HG03039 (cell line): Measurements from ENCODE around the gene SV2B.
"Not testable (repeated sequence)": the region's sequence is repeated elsewhere in the genome, so short reads cannot be mapped to it uniquely, and the experiment has no call there.

Experiments used
- ATAC-seq: cut with Tn5 transposase; IDR thresholded peaks from one replicate; pipeline ENCODE4 v1.9.1; 2021; ENCODE audit warnings: mild to moderate bottlenecking, moderate library complexity; ENCODE audit not compliant: unreplicated experiment

SV2B gene, protein sequence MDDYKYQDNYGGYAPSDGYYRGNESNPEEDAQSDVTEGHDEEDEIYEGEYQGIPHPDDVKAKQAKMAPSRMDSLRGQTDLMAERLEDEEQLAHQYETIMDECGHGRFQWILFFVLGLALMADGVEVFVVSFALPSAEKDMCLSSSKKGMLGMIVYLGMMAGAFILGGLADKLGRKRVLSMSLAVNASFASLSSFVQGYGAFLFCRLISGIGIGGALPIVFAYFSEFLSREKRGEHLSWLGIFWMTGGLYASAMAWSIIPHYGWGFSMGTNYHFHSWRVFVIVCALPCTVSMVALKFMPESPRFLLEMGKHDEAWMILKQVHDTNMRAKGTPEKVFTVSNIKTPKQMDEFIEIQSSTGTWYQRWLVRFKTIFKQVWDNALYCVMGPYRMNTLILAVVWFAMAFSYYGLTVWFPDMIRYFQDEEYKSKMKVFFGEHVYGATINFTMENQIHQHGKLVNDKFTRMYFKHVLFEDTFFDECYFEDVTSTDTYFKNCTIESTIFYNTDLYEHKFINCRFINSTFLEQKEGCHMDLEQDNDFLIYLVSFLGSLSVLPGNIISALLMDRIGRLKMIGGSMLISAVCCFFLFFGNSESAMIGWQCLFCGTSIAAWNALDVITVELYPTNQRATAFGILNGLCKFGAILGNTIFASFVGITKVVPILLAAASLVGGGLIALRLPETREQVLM

GRCh38 chr15:91099995-91100813 lies at the start of gene SV2B:
TSS of gene SV2B (plus strand) at chr15:91100257. CDS start at chr15:91226264, 126,007 bp downstream.
- ATAC-seq = peak; percentile 56

DNA sequence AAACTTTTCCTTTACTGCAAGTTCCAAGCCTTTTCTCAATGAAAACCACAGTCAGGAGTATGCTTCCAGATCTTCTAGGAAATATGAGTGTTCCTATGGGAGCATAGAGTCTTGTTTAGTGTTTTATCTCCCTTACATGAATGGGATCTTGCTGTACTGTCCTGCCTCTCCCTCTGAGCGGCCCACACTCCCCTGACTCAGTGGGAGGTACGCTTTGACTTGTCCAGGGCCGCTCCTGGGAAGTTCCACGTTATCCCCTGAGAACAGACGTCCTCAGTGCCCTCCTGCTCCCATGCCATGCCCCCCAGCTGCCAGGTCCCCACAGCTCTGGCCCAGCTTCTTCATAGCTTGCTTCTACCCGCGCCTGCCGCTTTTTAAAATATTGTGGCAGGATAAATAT lies 48.8 kb upstream of the SV2B start:
- no peak for ATAC-seq

- ATAC-seq = no peak
Observed at GRCh38 chr15:91054816-91055215, 45.2 kb upstream of the SV2B start.

DNA sequence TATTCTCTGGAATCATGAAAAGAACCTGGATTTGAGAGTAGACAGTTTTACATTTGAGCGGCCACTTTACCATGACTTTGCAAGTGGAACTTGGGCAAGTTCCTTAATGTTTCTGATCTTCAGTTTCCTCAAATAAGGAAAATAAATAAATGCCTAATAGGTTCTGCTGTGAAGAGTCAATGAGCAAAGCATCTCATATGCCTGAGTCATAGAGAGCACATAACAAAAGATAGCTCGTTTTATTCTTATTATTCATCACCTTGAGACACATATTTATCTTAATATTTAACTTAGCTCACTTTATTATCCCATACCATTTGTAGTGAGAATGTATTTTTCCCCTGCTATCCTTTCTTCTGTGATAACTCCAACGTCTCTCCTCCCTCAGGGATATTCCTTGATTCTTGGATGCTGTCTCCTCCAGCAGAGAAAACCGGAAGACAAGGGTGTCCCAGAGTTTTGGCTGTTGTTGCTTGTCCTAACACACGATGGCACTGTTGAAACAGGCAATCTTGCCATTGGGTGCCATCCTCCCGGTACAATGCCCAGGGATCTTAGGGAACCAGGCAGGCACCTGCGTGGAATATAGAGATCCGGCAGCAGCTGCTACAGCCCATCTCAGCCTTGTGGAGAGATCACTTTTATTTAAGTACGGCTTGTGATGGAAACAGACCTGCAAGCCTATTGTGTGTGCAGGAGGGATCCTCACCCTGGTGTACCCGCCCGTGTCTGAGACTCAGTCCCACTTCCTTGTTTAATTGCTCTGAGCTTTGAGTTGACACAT lies 44.3 kb upstream of the SV2B start:
- ATAC-seq = no peak

DNA sequence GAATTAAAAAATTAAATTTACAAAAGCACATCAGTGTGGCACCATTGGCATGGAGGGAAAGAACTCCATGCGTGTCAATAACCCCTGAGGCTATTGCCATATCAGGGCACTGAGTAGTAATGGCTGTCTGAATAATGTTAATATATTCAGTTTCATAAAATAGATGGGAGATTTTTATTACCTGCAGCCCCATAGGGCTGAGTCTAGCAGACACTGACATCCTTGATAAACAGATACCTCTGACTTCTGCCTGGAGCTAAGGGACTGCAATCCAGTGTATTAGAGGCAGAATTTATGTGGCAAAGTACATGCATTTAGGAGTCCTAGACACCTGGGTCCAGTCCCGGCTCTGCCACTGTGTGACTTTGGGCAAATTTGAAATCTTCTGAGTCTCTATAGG lies 38.8 kb upstream of the SV2B start:
- no peak for ATAC-seq

DNA sequence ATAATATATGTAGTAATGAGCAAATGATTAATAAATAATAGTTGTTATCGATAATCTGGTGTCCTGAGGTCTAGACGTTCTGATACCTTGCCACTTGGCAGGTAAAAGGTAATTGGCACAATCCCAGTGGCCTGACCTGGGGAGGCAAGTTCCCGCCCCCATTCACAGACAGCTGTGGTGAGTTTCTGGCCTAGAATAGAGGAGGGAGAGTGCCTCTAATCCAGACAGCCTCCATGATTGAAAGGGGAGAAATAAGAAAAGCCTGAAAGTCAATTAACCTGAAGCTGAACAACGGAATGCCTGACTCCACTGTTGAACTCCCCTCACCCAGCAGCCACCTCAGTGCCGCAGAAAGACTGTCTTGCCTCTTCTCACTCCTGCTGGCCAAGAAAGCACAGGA lies 38.1 kb upstream of the SV2B start:
- ATAC-seq = no peak

- ATAC-seq = no peak
Observed at GRCh38 chr15:91065505-91065904, 34.6 kb upstream of the SV2B start.

- ATAC-seq = no peak
Observed at GRCh38 chr15:91067036-91067435, 33.0 kb upstream of the SV2B start.

DNA sequence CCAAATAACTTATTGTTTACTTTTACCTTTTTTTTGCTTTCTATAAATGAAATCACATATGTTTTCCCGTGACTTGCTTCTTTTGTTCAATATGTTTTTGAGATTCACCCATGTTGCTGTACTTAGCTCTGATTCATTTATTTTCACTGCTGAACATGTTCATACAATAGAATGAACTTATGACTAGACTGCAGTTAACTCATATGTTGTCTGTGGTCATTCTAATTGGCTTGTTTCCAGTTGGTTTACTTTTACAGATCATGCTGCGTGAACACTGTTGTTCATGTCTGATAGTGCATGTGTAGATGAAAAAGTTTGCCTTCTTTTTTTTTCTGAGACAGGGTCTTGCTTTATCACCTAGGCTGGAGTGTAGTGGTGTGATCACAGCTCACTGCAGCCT lies 31.6 kb upstream of the SV2B start:
- no peak for ATAC-seq

- no peak for ATAC-seq
Observed at GRCh38 chr15:91068966-91069365, 31.1 kb upstream of the SV2B start.

DNA sequence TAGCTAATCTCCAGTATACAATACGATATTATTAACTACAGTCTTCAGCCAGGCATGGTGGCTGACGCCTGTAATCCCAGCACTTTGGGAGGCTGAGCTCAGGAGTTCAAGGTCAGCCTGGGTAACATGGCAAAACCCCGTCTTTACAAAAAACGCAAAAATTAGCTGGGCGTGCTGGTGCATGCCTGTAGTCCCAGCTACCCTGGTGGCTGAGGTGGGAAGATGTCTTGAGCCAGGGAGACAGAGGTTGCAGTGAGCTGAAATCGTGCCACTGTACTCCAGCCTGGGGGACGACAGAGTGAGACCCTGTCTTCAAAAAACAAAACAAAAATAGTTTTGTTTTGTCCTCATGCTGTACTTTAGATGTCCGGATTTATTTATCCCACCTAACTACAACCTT lies 29.2 kb upstream of the SV2B start:
- no peak for ATAC-seq

DNA sequence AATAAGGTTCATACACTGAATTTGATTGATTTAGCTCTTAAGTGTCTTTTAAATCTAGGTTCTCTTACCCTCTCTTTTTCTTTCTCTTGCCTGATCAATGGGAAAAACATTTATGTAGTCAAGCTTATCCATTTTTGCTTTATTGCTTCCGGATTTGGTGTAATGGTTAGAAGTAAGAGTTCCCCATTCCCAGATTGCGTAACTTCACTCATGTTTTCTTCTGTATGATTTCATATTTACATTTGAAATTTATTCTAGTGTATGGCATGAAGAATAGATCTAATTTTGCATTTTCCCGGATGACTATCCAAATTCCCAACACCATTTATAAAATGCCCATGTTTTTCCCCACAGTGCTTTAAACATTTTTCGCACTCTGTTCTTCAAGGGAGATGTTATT lies 27.9 kb upstream of the SV2B start:
- no peak for ATAC-seq

- ATAC-seq = no peak
Observed at GRCh38 chr15:91073077-91073476, 27.0 kb upstream of the SV2B start.

DNA sequence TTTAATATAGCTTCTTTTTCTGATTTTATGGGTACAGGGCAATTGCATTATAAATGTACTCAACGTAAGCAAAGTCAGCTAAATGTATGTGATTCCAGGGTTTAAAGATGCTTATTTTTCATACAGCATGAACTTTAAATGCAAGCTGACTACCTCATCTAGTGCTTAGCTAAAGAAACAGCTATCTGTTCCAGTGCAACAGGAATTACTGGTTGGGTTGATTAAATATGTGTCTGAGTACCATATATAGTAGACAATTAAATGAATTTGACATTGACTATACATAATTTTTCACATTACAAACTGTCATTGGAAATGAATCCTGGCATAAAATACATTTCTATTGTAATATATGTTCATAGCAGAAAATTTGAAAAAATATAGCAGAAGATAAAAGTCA lies 26.3 kb upstream of the SV2B start:
- no peak for ATAC-seq

DNA sequence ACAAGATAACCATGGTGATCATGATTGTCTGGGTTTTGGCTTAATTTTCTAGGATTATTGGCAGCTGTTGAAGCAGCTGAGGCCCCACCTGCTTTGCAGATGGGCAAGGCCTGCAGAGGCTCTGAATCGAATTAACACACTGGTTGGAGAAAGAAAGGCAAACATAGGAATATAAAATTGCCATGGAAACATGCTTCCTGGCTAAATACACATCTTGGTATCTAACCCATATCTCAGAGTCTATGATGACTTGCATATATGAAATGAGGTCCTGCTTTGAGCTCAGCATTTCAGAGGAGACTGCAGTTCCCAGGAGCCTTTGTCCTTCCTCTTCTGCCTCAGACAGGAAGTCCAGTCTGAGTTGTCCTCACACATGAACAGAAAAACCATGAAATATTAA lies 24.3 kb upstream of the SV2B start:
- no peak for ATAC-seq

- no peak for ATAC-seq
Observed at GRCh38 chr15:91077029-91077428, 23.0 kb upstream of the SV2B start.

DNA sequence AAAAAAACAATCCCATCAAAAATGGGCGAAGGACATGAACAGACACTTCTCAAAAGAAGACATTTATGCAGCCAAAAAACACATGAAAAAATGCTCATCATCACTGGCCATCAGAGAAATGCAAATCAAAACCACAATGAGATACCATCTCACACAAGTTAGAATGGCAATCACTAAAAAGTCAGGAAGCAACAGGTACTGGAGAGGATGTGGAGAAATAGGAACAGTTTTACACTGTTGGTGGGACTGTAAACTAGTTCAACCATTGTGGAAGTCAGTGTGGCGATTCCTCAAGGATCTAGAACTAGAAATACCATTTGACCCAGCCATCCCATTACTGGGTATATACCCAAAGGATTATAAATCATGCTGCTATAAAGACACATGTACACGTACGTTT lies 6.2 kb upstream of the SV2B start:
- not testable (repeated sequence) for ATAC-seq

- ATAC-seq = no peak
Observed at GRCh38 chr15:91098451-91098850, 1.6 kb upstream of the SV2B start.

GRCh38 chr15:91099616-91099994 lies 452 bp upstream of the SV2B start:
- ATAC-seq = peak; percentile 22

- ATAC-seq = no peak
Observed at GRCh38 chr15:91100814-91101607, 954 bp downstream of the SV2B start.
